DLD1 (cell line): ENCODE data around the gene ITGB2.

ENCODE experiments used
- in situ Hi-C: cut with HindIII; loops from 2 replicates; pipeline ENCODE4 v1.10.0; 2017; ENCODE audit warnings: low sequenced_read_pairs

Gene ITGB2

DNA sequence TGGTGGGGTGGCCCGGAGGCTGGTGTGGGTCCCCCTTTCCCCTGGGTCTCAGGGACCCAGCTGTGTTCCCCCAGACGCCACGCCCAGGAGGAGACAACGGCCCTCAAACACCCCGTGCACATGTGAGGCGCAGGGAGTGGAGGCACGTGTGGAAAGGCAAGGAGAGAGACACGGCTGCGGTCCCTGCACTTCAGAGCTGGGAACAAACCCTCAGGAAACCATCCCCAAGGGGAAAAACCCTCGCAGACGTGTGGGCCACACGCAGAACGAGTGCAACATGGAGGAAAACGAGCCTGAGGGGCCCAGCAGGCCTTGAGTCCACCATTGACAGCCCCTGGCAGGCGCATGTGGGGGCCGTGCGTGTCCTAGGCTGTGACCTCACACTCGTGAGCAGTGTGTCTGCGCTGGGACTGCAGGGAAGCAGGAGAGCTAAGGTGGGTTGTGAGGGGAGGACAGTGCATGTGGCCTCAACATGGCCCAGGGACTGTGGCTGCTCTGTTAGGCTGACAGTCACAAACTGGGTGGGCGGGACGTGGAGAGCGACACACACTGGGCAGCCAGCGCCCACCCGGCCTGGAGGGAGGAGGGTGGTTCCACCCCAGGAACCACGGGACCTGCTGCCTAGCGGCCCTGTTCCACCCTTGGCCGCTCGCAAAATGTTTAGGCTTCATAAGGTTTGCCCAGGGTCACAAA is 20.0 kb downstream of the ITGB2 start:
- in situ Hi-C loops, result no loop called here

- in situ Hi-C loops, result no loop called here
Measured at GRCh38 chr21:44899768-44900558, 20.7 kb downstream of the ITGB2 start.

GRCh38 chr21:44898851-44899767 is 21.6 kb downstream of the ITGB2 start:
- in situ Hi-C loops, result no loop called here

GRCh38 chr21:44898011-44898488 is 22.6 kb downstream of the ITGB2 start:
- in situ Hi-C loops, result no loop called here

GRCh38 chr21:44897326-44898010 is 23.2 kb downstream of the ITGB2 start:
- in situ Hi-C loops, result no loop called here

- in situ Hi-C loops, result no loop called here
Measured at GRCh38 chr21:44896561-44897286, 24.0 kb downstream of the ITGB2 start.

GRCh38 chr21:44895859-44896258 is 24.8 kb downstream of the ITGB2 start:
- in situ Hi-C loops, result no loop called here

DNA sequence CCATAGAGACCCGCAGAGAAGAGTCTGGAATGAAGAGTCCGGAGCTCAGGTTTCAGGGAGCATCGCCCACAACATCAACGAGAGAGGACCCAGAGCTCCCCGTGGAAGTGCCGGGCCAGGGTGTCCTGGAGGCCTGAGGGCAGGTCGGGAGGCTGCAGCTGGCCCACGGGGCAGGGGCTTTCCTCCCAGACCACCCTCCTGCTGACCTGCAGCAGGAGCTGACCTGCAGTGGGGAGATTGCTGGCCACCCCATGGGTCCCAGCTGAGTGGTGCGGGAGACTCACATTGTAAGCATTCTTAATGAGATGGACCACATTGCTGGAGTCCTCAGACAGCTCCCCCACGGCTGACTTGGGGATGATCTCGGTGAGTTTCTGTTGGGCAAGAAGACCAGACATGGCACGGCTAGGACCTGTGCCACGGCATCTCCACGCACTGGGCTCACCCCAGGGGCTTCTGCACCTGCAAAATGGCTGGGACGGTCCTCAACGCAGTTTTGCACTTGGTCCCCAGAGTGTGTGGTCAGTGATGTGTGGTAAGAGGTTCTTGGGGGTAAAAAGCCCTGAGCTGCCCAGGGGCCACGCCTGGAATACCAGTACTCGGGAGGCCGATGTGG is 25.9 kb downstream of the ITGB2 start:
- in situ Hi-C loops, result no loop called here

DNA sequence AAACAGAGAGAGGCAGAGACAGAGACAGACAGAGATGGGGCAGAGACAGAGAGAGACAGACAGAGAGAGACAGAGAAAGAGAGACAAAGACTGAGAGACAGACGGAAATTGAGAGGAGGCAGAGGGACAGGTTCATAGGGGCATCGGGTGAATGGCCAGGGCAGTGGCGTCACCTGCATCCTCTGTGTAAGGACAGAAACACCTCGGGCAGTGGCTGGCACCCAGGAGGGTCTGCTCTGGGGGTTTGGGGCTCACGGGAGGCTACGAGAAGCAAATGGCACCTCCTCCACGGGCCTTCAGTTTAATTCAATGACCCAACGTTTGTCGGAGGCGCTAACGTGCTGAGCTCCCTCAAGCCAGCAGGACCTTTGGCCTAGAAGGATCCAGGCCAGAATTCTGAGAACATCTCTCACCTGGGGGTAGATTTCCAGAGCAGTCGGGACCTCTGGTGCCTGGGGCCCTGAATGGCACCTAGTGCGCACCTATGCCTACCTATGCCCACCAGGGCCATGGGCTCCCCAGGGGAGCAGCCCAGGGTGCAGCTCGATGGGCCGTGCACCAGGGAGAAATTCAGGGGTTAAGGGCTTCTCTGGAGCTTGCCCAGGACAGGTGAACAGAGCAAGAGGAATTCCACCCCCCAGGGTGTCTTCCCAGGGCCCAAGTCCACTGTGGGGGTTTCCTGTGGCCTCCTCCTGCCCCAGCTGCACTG is 26.6 kb downstream of the ITGB2 start:
- in situ Hi-C loops, result no loop called here

DNA sequence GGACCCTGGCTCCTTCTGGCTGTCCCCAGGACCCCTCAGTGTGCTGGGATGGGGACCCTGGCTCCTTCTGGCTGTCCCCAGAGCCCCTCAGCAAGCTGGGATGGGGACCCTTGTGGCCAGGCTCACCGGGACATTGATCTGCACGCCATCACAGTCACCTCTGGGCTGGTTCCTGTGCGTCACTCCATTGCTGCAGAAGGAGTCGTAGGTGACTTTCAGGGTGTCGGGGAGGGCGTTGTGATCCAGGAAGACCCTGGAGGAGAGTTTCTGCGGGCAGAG is 27.5 kb downstream of the ITGB2 start:
- in situ Hi-C loops, result no loop called here

DNA sequence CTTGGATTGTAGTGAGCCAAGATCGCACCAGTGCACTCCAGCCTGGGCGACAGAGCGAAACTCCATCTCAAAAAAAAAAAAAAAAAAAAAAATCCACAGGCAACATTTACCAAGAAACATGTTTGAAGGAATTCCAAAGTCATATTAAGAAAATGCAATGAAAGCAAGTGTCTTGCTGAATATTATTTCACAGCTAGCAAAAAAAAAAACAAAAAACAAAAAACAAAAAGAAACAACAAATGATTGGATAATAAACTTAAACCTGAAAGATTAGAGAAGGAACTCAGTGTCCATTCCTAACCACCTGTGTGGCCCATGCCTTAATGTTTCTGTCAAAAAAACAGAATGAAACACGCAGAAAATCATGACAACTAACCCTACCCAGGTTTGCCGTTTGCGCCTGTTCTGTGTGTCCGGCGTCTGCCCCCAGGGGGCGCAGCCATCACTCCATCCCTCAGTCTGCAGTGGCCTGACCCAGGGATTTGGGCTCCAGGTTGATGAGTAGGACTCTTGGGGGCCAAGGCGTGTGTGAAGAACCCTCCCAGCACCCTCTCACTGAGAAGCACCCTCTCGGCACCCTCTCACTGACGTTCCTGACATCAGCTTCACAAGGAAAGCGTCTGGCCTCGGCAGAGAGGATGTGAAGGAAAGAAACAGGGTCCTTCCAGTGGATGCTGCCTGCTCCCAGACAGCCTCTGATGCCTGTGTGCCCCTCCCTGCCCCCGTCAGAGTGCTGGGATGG is 28.0 kb downstream of the ITGB2 start:
- in situ Hi-C loops, result no loop called here

GRCh38 chr21:44892095-44892494 is 28.6 kb downstream of the ITGB2 start:
- in situ Hi-C loops, result no loop called here

DNA sequence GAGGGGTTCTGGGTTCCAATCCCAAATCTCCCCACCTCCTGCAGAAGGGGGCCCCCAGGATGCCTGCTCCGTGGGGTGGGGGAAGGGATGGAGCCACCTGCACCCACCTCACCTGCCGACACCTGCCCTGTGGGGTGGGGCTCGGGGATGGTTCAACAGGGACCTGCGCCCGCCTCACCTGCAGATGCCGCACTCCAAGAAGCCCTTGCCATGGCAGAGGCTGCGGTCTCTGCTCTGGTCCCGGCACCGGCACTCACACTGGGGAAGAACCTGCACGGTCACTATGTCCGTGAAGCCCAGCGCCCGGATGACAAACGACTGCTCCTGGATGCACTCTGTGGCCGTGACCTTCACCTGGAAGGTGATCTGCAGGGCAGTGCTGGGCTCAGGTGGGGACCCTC is 29.1 kb downstream of the ITGB2 start:
- in situ Hi-C loops, result no loop called here

GRCh38 chr21:44890961-44891541 is 29.6 kb downstream of the ITGB2 start:
- in situ Hi-C loops, result no loop called here

- in situ Hi-C loops, result no loop called here
Measured at GRCh38 chr21:44890338-44890931, 30.3 kb downstream of the ITGB2 start.

GRCh38 chr21:44889625-44890337 is 30.9 kb downstream of the ITGB2 start:
- in situ Hi-C loops, result no loop called here
